IPS-15b (cell line): ENCODE measurements around the gene ACSL1.

Source experiments
- H3K27me3 ChIP-seq: one replicate; pipeline ENCODE4 v1.6.1; 2013; ENCODE audit warnings: low read length; ENCODE audit not compliant: control insufficient read depth, insufficient read depth
- H3K36me3 ChIP-seq: one replicate; pipeline ENCODE4 v1.6.1; 2013; ENCODE audit warnings: low read length; ENCODE audit not compliant: control insufficient read depth, insufficient read depth
- H3K4me1 ChIP-seq: one replicate; pipeline ENCODE4 v1.6.1; 2013; ENCODE audit warnings: mild to moderate bottlenecking, low read length; ENCODE audit not compliant: control insufficient read depth, insufficient read depth
- H3K4me3 ChIP-seq: one replicate; pipeline ENCODE4 v1.5.1; 2013; ENCODE audit warnings: low read depth, low read length
- H3K9ac ChIP-seq: one replicate; pipeline ENCODE4 v1.6.1; 2013; ENCODE audit warnings: low read depth, mild to moderate bottlenecking, low read length
- H3K9me3 ChIP-seq: one replicate; pipeline ENCODE4 v1.6.1; 2013; ENCODE audit warnings: mild to moderate bottlenecking, low read length; ENCODE audit not compliant: control insufficient read depth, insufficient read depth

Gene ACSL1

GRCh38 chr4:184728858-184729257 is 96.9 kb downstream of the ACSL1 start:
- H3K9me3 ChIP-seq: no peaks in the 10 kb centered on the region
- no peaks in the 10 kb centered on the region for H3K27me3 ChIP-seq
- H3K36me3 ChIP-seq: peaks cover 4% of the 10 kb centered on the region
- H3K9ac ChIP-seq: no peak overlapping the region
- no peak overlapping the region for H3K4me3 ChIP-seq
- no peaks in the 10 kb centered on the region for H3K4me1 ChIP-seq

- Histone ChIP-seq H3K4me3 (no peak overlapping the region), H3K9me3 (no peaks in the 10 kb centered on the region), H3K4me1 (no peaks in the 10 kb centered on the region), H3K27me3 (no peaks in the 10 kb centered on the region), H3K9ac (no peak overlapping the region), H3K36me3 (peaks cover 11% of the 10 kb centered on the region)
Measured at GRCh38 chr4:184727430-184727829, 98.3 kb downstream of the ACSL1 start.

GRCh38 chr4:184722798-184723197 is 103.0 kb downstream of the ACSL1 start:
- Histone ChIP-seq H3K4me3 (no peak overlapping the region), H3K4me1 (no peaks in the 10 kb centered on the region), H3K36me3 (peaks cover 9% of the 10 kb centered on the region), H3K9me3 (no peaks in the 10 kb centered on the region), H3K27me3 (no peaks in the 10 kb centered on the region), H3K9ac (no peak overlapping the region)

GRCh38 chr4:184721254-184721653 is 104.5 kb downstream of the ACSL1 start:
- Histone ChIP-seq H3K4me3 (no peak overlapping the region), H3K27me3 (no peaks in the 10 kb centered on the region), H3K4me1 (no peaks in the 10 kb centered on the region), H3K36me3 (peaks cover 13% of the 10 kb centered on the region), H3K9me3 (no peaks in the 10 kb centered on the region), H3K9ac (no peak overlapping the region)

- Histone ChIP-seq H3K4me1 (no peaks in the 10 kb centered on the region), H3K9me3 (no peaks in the 10 kb centered on the region), H3K9ac (no peak overlapping the region), H3K27me3 (no peaks in the 10 kb centered on the region), H3K36me3 (peaks cover 19% of the 10 kb centered on the region), H3K4me3 (no peak overlapping the region)
Measured at GRCh38 chr4:184719407-184719806, 106.4 kb downstream of the ACSL1 start.

- Histone ChIP-seq H3K27me3 (no peaks in the 10 kb centered on the region), H3K4me3 (no peak overlapping the region), H3K4me1 (no peaks in the 10 kb centered on the region), H3K9ac (no peak overlapping the region), H3K36me3 (peaks cover 16% of the 10 kb centered on the region), H3K9me3 (no peaks in the 10 kb centered on the region)
Measured at GRCh38 chr4:184715526-184715925, 110.2 kb downstream of the ACSL1 start.

- Histone ChIP-seq H3K4me1 (no peaks in the 10 kb centered on the region), H3K9me3 (no peaks in the 10 kb centered on the region), H3K36me3 (peaks cover 16% of the 10 kb centered on the region), H3K9ac (no peak overlapping the region), H3K27me3 (no peaks in the 10 kb centered on the region), H3K4me3 (no peak overlapping the region)
Measured at GRCh38 chr4:184713887-184714286, 111.9 kb downstream of the ACSL1 start.

GRCh38 chr4:184712322-184712721 is 113.4 kb downstream of the ACSL1 start:
- Histone ChIP-seq H3K27me3 (no peaks in the 10 kb centered on the region), H3K36me3 (peaks cover 12% of the 10 kb centered on the region), H3K4me1 (no peaks in the 10 kb centered on the region), H3K4me3 (no peak overlapping the region), H3K9me3 (no peaks in the 10 kb centered on the region), H3K9ac (no peak overlapping the region)

GRCh38 chr4:184706453-184706852 is 119.3 kb downstream of the ACSL1 start:
- Histone ChIP-seq H3K36me3 (peaks cover 13% of the 10 kb centered on the region), H3K9ac (no peak overlapping the region), H3K4me3 (no peak overlapping the region), H3K27me3 (no peaks in the 10 kb centered on the region), H3K9me3 (no peaks in the 10 kb centered on the region), H3K4me1 (no peaks in the 10 kb centered on the region)

- Histone ChIP-seq H3K9ac (no peak overlapping the region), H3K4me1 (no peaks in the 10 kb centered on the region), H3K4me3 (no peak overlapping the region), H3K36me3 (peaks cover 19% of the 10 kb centered on the region), H3K27me3 (no peaks in the 10 kb centered on the region), H3K9me3 (no peaks in the 10 kb centered on the region)
Measured at GRCh38 chr4:184705692-184706091, 120.1 kb downstream of the ACSL1 start.
